ENCODE results near the gene AGAP1.

The AGAP1 gene

GRCh38 chr2:235573331-235574221, 79.7 kb downstream of the AGAP1 start:
- DNase-seq, result no peak

- no peak for DNase-seq
Measured at GRCh38 chr2:235575431-235575830, 81.6 kb downstream of the AGAP1 start.

- no peak for DNase-seq
Measured at GRCh38 chr2:235575904-235576303, 82.1 kb downstream of the AGAP1 start.

GRCh38 chr2:235576337-235576910, 82.6 kb downstream of the AGAP1 start:
- no peak for DNase-seq

- DNase-seq, result no peak
Measured at GRCh38 chr2:235577404-235578330, 83.8 kb downstream of the AGAP1 start.

GRCh38 chr2:235579128-235579527, 85.3 kb downstream of the AGAP1 start:
- no peak for DNase-seq

GRCh38 chr2:235580426-235581157, 86.7 kb downstream of the AGAP1 start:
- no peak for DNase-seq

GRCh38 chr2:235582081-235582686, 88.3 kb downstream of the AGAP1 start:
- DNase-seq, result no peak

GRCh38 chr2:235582729-235583128, 88.9 kb downstream of the AGAP1 start:
- DNase-seq, result no peak

- no peak for DNase-seq
Measured at GRCh38 chr2:235583144-235583543, 89.3 kb downstream of the AGAP1 start.

- no peak for DNase-seq
Measured at GRCh38 chr2:235583925-235584637, 90.2 kb downstream of the AGAP1 start.

- DNase-seq, result no peak
Measured at GRCh38 chr2:235584638-235585007, 90.8 kb downstream of the AGAP1 start.

- no peak for DNase-seq
Measured at GRCh38 chr2:235587202-235587601, 93.4 kb downstream of the AGAP1 start.

- no peak for DNase-seq
Measured at GRCh38 chr2:235588750-235589149, 94.9 kb downstream of the AGAP1 start.

- DNase-seq, result no peak
Measured at GRCh38 chr2:235591231-235591730, 97.4 kb downstream of the AGAP1 start.

GRCh38 chr2:235591921-235592320, 98.1 kb downstream of the AGAP1 start:
- no peak for DNase-seq

GRCh38 chr2:235592430-235592829, 98.6 kb downstream of the AGAP1 start:
- DNase-seq, result no peak

- DNase-seq, result no peak
Measured at GRCh38 chr2:235592836-235593235, 99.0 kb downstream of the AGAP1 start.

- DNase-seq, result no peak
Measured at GRCh38 chr2:235594041-235594440, 100.2 kb downstream of the AGAP1 start.

GRCh38 chr2:235594964-235595363, 101.1 kb downstream of the AGAP1 start:
- no peak for DNase-seq

- DNase-seq, result no peak
Measured at GRCh38 chr2:235595422-235596010, 101.7 kb downstream of the AGAP1 start.
